PC-9 (cell line): ENCODE measurements around the gene CSNK2A1.

Source experiments
- EZH2 ChIP-seq: fragments of 200-600 bp; sonication (generic); IDR thresholded peaks from 2 replicates; pipeline ENCODE4 v1.8.0; 2017; ENCODE audit warnings: antibody characterized with exemption, low read depth
- TF ChIP-seq, protein P1 (sequence below): fragments of 200-600 bp; sonication (generic); conservative IDR thresholded peaks from 2 replicates; pipeline ENCODE4 v1.6.1; 2017; ENCODE audit warnings: mixed run types, antibody characterized with exemption, mild to moderate bottlenecking, moderate library complexity

DNA sequence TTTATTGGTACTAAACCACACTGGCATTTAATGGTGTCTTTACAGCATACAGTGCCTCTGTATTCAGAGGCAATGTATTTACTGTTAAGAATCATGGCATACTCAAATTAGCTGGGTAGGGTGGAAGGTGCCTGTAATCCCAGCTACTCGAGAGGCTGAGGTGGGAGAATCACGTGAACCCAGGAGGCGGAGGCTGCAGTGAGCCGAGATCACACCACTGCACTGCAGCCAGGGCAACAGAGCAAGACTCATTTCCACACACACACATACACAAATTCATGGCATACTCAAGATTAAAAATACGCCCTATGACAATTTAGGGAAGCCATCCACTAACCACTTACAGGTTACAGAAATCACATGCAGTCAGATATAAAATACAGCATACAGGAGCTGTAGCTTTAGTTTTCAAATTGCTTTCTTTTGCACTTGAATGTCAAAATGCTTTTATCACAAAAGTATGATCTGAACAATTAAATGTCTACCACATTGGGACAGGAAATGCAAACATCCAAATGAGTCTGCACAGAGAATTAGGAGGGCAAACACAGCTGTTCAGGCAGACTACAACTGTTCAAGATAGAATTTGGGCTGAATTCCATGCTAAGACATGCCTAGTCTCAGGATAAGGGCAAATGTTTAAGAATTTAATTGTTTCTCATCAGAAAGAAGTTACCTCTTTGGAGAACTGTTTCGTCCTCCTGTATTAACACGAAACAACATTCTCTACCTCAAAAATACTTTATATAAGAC is 36.4 kb downstream of the CSNK2A1 start:
- TF ChIP-seq, protein P1, sequence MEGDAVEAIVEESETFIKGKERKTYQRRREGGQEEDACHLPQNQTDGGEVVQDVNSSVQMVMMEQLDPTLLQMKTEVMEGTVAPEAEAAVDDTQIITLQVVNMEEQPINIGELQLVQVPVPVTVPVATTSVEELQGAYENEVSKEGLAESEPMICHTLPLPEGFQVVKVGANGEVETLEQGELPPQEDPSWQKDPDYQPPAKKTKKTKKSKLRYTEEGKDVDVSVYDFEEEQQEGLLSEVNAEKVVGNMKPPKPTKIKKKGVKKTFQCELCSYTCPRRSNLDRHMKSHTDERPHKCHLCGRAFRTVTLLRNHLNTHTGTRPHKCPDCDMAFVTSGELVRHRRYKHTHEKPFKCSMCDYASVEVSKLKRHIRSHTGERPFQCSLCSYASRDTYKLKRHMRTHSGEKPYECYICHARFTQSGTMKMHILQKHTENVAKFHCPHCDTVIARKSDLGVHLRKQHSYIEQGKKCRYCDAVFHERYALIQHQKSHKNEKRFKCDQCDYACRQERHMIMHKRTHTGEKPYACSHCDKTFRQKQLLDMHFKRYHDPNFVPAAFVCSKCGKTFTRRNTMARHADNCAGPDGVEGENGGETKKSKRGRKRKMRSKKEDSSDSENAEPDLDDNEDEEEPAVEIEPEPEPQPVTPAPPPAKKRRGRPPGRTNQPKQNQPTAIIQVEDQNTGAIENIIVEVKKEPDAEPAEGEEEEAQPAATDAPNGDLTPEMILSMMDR, result no peak
- TF ChIP-seq EZH2, result no peak
